H9 (cell line): ENCODE measurements around the gene SLC22A31. TPM values are rescaled to one million over a fixed set of nuclear protein-coding genes. Genes with fewer than 3 reads are reported as not detected.

Experiments
- DNase-seq: peaks from one replicate; pipeline ENCODE4 v3.0.0-alpha.2; 2017
- H2AFZ ChIP-seq: one replicate; pipeline ENCODE4 v1.6.1; 2013; ENCODE audit warnings: mild to moderate bottlenecking, low read length, control low read depth, moderate library complexity
- H2AK5ac ChIP-seq: 2 replicates; pipeline ENCODE4 v1.6.1; 2013; ENCODE audit warnings: low read length, control low read depth, mixed read lengths; ENCODE audit not compliant: insufficient read length
- H2BK120ac ChIP-seq: one replicate; pipeline ENCODE4 v1.6.1; 2013; ENCODE audit warnings: low read depth, mild to moderate bottlenecking, low read length, control low read depth, inconsistent platforms; ENCODE audit not compliant: poor library complexity, severe bottlenecking
- H2BK12ac ChIP-seq: 2 replicates; pipeline ENCODE4 v1.6.1; 2013; ENCODE audit warnings: low read length, control low read depth, mixed read lengths, low read depth; ENCODE audit not compliant: insufficient read length
- H2BK15ac ChIP-seq: 2 replicates; pipeline ENCODE4 v1.6.1; 2013; ENCODE audit warnings: low read depth, low read length, control low read depth
- H2BK20ac ChIP-seq: one replicate; pipeline ENCODE4 v1.6.1; 2013; ENCODE audit warnings: low read depth, mild to moderate bottlenecking, low read length, control low read depth, inconsistent platforms; ENCODE audit not compliant: poor library complexity, severe bottlenecking
- H2BK5ac ChIP-seq: 2 replicates; pipeline ENCODE4 v1.6.1; 2013; ENCODE audit warnings: low read length, control low read depth, mixed read lengths; ENCODE audit not compliant: insufficient read length
- H3K14ac ChIP-seq: 2 replicates; pipeline ENCODE4 v1.6.1; 2013; ENCODE audit warnings: low read length, control low read depth; ENCODE audit not compliant: insufficient read depth
- H3K18ac ChIP-seq: 2 replicates; pipeline ENCODE4 v1.6.1; 2013; ENCODE audit warnings: low read depth, mild to moderate bottlenecking, mixed read lengths, low read length, control low read depth; ENCODE audit not compliant: insufficient read length
- H3K23ac ChIP-seq: 2 replicates; pipeline ENCODE4 v1.6.1; 2013; ENCODE audit warnings: low read length, control low read depth, mixed read lengths, low read depth; ENCODE audit not compliant: insufficient read length
- H3K23me2 ChIP-seq: 2 replicates; pipeline ENCODE4 v1.6.1; 2013; ENCODE audit warnings: low read depth, mild to moderate bottlenecking, mixed read lengths, low read length, control low read depth; ENCODE audit not compliant: insufficient read length, poor library complexity, severe bottlenecking
- H3K27ac ChIP-seq: 2 replicates; pipeline ENCODE4 v1.5.1; 2013; ENCODE audit warnings: low read length, control low read depth, mixed read lengths, low read depth; ENCODE audit not compliant: insufficient read length
- H3K27me3 ChIP-seq: 2 replicates; pipeline ENCODE4 v1.6.1; 2013; ENCODE audit warnings: low read length, control low read depth, inconsistent platforms; ENCODE audit not compliant: insufficient read depth
- H3K4ac ChIP-seq: 2 replicates; pipeline ENCODE4 v1.6.1; 2013; ENCODE audit warnings: low read depth, mild to moderate bottlenecking, control low read depth, inconsistent platforms, low read length, moderate library complexity
- H3K4me1 ChIP-seq: 2 replicates; pipeline ENCODE4 v1.6.1; 2013; ENCODE audit warnings: low read length, control low read depth, inconsistent platforms; ENCODE audit not compliant: insufficient read depth
- H3K4me2 ChIP-seq: 2 replicates; pipeline ENCODE4 v1.6.1; 2013; ENCODE audit warnings: low read length, control low read depth, mixed read lengths; ENCODE audit not compliant: insufficient read length, insufficient read depth
- H3K56ac ChIP-seq: 2 replicates; pipeline ENCODE4 v1.6.1; 2013; ENCODE audit warnings: low read depth, mild to moderate bottlenecking, mixed read lengths, low read length, control low read depth; ENCODE audit not compliant: insufficient read length
- H3K79me1 ChIP-seq: 2 replicates; pipeline ENCODE4 v1.6.1; 2013; ENCODE audit warnings: low read depth, mild to moderate bottlenecking, moderate library complexity, low read length, control low read depth, inconsistent platforms; ENCODE audit not compliant: insufficient read depth, poor library complexity, severe bottlenecking
- H3K79me2 ChIP-seq: 2 replicates; pipeline ENCODE4 v1.6.1; 2013; ENCODE audit warnings: low read length, control low read depth, inconsistent platforms; ENCODE audit not compliant: insufficient read depth
- H3K9ac ChIP-seq: 2 replicates; pipeline ENCODE4 v1.6.1; 2013; ENCODE audit warnings: low read length, control low read depth, mixed read lengths; ENCODE audit not compliant: insufficient read length; ENCODE audit errors: extremely low read depth
- H3K9me3 ChIP-seq: one replicate; pipeline ENCODE4 v1.6.1; 2013; ENCODE audit warnings: low read depth, low read length, inconsistent platforms; ENCODE audit not compliant: control insufficient read depth
- H3T11ph ChIP-seq: one replicate; pipeline ENCODE4 v1.6.1; 2013; ENCODE audit warnings: mild to moderate bottlenecking, low read length, control low read depth, inconsistent platforms
- H4K20me1 ChIP-seq: one replicate; pipeline ENCODE4 v1.6.1; 2013; ENCODE audit not compliant: control insufficient read depth, insufficient read length, insufficient read depth
- H4K5ac ChIP-seq: 2 replicates; pipeline ENCODE4 v1.6.1; 2013; ENCODE audit warnings: low read depth, mild to moderate bottlenecking, mixed read lengths, low read length, control low read depth; ENCODE audit not compliant: insufficient read length
- H4K8ac ChIP-seq: replicated peaks from 2 replicates; pipeline ENCODE4 v1.6.1; 2013; ENCODE audit warnings: low read length, control low read depth, mixed read lengths, low read depth; ENCODE audit not compliant: insufficient read length
- H4K91ac ChIP-seq: 2 replicates; pipeline ENCODE4 v1.6.1; 2013; ENCODE audit warnings: low read depth, mild to moderate bottlenecking, moderate library complexity, mixed read lengths, low read length, control low read depth; ENCODE audit not compliant: insufficient read length
- H3K27ac Mint-ChIP-seq, 3 experiments: 2 replicates in 2 of 3; 3 replicates in 1 of 3; pipeline ENCODE4 v1.8.0; 2020 to 2021; ENCODE audit warnings: mixed read lengths in 3 of 3, mild to moderate bottlenecking in 1 of 3, moderate library complexity in 1 of 3
- H3K27me3 Mint-ChIP-seq: 2 replicates; pipeline ENCODE4 v1.8.0; 2021; ENCODE audit warnings: low read depth, mild to moderate bottlenecking, moderate library complexity, mixed read lengths
- H3K36me3 Mint-ChIP-seq, 3 experiments: 2 replicates in 2 of 3; 3 replicates in 1 of 3; pipeline ENCODE4 v1.8.0; 2020 to 2021; ENCODE audit warnings: low read depth in 3 of 3, mixed read lengths in 3 of 3; ENCODE audit not compliant: insufficient read depth in 1 of 3
- H3K4me1 Mint-ChIP-seq, 2 experiments: 2 replicates each; pipeline ENCODE4 v1.8.0; 2020; ENCODE audit warnings: mixed read lengths in 2 of 2
- H3K4me3 Mint-ChIP-seq, 2 experiments: 2 replicates in 1 of 2; 3 replicates in 1 of 2; pipeline ENCODE4 v1.8.0; 2020 to 2021; ENCODE audit warnings: mild to moderate bottlenecking in 2 of 2, mixed read lengths in 2 of 2, moderate library complexity in 1 of 2
- H3K9me3 Mint-ChIP-seq, 2 experiments: 2 replicates in 1 of 2; 3 replicates in 1 of 2; pipeline ENCODE4 v1.8.0; 2020; ENCODE audit warnings: mild to moderate bottlenecking in 2 of 2, mixed read lengths in 2 of 2, moderate library complexity in 1 of 2
- WGBS: extraction: QIAGEN DNeasy Blood & Tissue Kit; methylation state at CpG from one replicate; pipeline ENCODE4 v1.1.7; 2013; ENCODE audit warnings: missing lambda C conversion rate, low lambda C conversion rate, mixed read lengths; ENCODE audit not compliant: insufficient read length; ENCODE audit errors: extremely low coverage; 5-methylcytosine and 5-hydroxymethylcytosine counted together
- total RNA-seq: library from RNA; stranded (reverse); gene quantifications from 2 replicates; pipeline ENCODE4 v1.2.1, GENCODE V29; 2021
- TF ChIP-seq, protein P1 (sequence below): fragments of 200-600 bp; sonication (generic); conservative IDR thresholded peaks from 3 replicates; pipeline ENCODE4 v1.8.0; 2021; ENCODE audit warnings: antibody characterized with exemption, mild to moderate bottlenecking

Gene SLC22A31
- total RNA-seq, 1 experiment from 2014 or later, result 7.7 TPM

DNA sequence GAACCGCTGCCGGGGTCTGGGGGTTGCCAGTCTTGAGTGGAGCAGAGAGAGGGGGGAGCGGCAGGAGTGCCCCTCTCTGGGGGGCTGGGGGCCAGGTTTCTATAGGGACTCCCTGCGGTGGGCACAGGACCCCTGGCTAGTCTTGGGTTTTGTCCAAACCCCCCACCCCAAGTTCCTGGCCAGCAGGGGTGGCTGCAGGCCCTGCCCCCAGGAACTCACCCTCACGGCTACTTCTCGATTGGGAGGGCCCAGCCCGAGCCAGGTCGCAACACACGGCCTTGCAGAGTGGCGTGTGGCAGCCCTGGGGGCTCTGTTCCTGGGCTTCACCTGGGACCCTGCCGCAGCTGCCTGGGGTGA is 28.2 kb downstream of the SLC22A31 start:
- Histone ChIP-seq H3K27ac (no peak overlapping the region), H3K14ac (no peak overlapping the region), H3K79me2 (no peaks in the 10 kb centered on the region), H4K91ac (no peak overlapping the region), H2AFZ (no peak overlapping the region), H3K9ac (no peak overlapping the region), H3K79me1 (no peaks in the 10 kb centered on the region), H3K18ac (no peak overlapping the region), H2BK20ac (no peak overlapping the region), H4K8ac (no peak overlapping the region), H2BK120ac (no peak overlapping the region), H4K5ac (no peak overlapping the region), H3K4me2 (no peak overlapping the region), H3K9me3 (no peaks in the 10 kb centered on the region), H2BK15ac (no peak overlapping the region), H3K23me2 (peaks cover 6% of the 10 kb centered on the region), H2BK12ac (no peak overlapping the region), H4K20me1 (no peaks in the 10 kb centered on the region), H3K56ac (no peak overlapping the region), H3K4ac (no peak overlapping the region), H2BK5ac (no peak overlapping the region), H3T11ph (no peak overlapping the region), H3K27me3 (no peaks in the 10 kb centered on the region), H2AK5ac (no peak overlapping the region), H3K23ac (no peak overlapping the region), H3K4me1 (no peaks in the 10 kb centered on the region)
- Mint-ChIP-seq H3K4me3 (no peak overlapping the region), H3K9me3 (no peaks in the 10 kb centered on the region), H3K36me3 (no peaks in the 10 kb centered on the region), H3K27me3 (peaks cover 18% of the 10 kb centered on the region), H3K27ac (no peak overlapping the region), H3K4me1 (peaks cover 12 to 26% of the 10 kb centered on the region in 2 experiments)
- no peak for DNase-seq
- TF ChIP-seq, protein P1, sequence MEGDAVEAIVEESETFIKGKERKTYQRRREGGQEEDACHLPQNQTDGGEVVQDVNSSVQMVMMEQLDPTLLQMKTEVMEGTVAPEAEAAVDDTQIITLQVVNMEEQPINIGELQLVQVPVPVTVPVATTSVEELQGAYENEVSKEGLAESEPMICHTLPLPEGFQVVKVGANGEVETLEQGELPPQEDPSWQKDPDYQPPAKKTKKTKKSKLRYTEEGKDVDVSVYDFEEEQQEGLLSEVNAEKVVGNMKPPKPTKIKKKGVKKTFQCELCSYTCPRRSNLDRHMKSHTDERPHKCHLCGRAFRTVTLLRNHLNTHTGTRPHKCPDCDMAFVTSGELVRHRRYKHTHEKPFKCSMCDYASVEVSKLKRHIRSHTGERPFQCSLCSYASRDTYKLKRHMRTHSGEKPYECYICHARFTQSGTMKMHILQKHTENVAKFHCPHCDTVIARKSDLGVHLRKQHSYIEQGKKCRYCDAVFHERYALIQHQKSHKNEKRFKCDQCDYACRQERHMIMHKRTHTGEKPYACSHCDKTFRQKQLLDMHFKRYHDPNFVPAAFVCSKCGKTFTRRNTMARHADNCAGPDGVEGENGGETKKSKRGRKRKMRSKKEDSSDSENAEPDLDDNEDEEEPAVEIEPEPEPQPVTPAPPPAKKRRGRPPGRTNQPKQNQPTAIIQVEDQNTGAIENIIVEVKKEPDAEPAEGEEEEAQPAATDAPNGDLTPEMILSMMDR, result no peak
- WGBS, result no CpG with 5 or more reads among the region's 11 CpGs
